Measurements from ENCODE around the gene DCHS2.

Gene DCHS2

DNA sequence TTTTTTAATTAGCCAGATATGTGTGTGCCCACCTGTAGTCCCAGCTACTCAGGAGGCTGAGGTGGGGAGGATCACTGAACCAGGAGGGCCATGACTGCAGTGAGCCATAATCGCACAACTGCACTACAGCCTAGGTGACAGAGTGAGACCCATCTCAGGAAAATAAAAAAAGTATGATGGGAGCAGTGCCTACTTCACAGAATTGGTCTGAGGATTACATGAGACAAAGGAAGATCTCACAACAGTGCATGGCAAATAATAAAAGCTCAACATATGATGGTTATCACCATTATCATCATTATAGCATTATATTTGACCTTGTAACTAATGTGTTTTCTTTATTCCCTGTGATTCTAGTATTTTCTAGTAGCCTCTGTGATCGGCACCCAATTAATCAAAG is 19.9 kb upstream of the DCHS2 start:
- Histone ChIP-seq H2BK5ac (ENCODE audit: low read depth, low read length, poor library complexity, severe bottlenecking) (no peak overlapping the region), H2BK15ac (ENCODE audit: low read depth, poor library complexity, severe bottlenecking) (no peak overlapping the region), H3K27me3 (ENCODE audit: control insufficient read depth in 1 of 2, insufficient read depth in 1 of 2, low read length in 2 of 2) (peaks cover 17 to 53% of the 10 kb centered on the region in 2 experiments), H4K91ac (ENCODE audit: low read length) (no peak overlapping the region), H3K79me1 (replicated peaks; ENCODE audit: low read length, poor library complexity, severe bottlenecking) (no peaks in the 10 kb centered on the region), H2BK120ac (ENCODE audit: low read depth, low read length) (no peak overlapping the region), H3K18ac (ENCODE audit: low read depth in 1 of 2, low read length in 2 of 2) (no peak overlapping the region), H2AK5ac (ENCODE audit: low read length, severe bottlenecking) (no peak overlapping the region), H3K27ac (ENCODE audit: low read length, poor library complexity, severe bottlenecking) (no peak overlapping the region), H3K4ac (ENCODE audit: low read depth in 1 of 2, low read length in 2 of 2) (no peak overlapping the region), H3K4me3 (ENCODE audit: insufficient read depth in 1 of 2, low read depth in 1 of 2, low read length in 2 of 2) (no peak overlapping the region), H3K4me1 (ENCODE audit: control insufficient read depth, insufficient read depth, low read depth, low read length) (no peaks in the 10 kb centered on the region), H2BK12ac (ENCODE audit: low read length in 2 of 2) (no peak overlapping the region), H4K8ac (ENCODE audit: low read length) (no peak overlapping the region), H2AFZ (ENCODE audit: low read depth, low read length) (no peak overlapping the region), H3K9ac (ENCODE audit: low read length) (no peak overlapping the region), H3K4me2 (ENCODE audit: low read length, poor library complexity, severe bottlenecking) (no peak overlapping the region), H3K36me3 (ENCODE audit: control insufficient read depth in 1 of 2, insufficient read depth in 2 of 2, low read depth in 1 of 2, low read length in 2 of 2) (no peaks in the 10 kb centered on the region), H3K14ac (ENCODE audit: low read length in 2 of 2) (no peak overlapping the region), H3K9me3 (ENCODE audit: control insufficient read depth, low read length) (peaks cover 4% of the 10 kb centered on the region), H3K23ac (ENCODE audit: low read length in 2 of 2) (no peak overlapping the region)
- WGBS: 61% methylated on average over 2 of the region's 2 CpGs
- DNase-seq: no peak

DNA sequence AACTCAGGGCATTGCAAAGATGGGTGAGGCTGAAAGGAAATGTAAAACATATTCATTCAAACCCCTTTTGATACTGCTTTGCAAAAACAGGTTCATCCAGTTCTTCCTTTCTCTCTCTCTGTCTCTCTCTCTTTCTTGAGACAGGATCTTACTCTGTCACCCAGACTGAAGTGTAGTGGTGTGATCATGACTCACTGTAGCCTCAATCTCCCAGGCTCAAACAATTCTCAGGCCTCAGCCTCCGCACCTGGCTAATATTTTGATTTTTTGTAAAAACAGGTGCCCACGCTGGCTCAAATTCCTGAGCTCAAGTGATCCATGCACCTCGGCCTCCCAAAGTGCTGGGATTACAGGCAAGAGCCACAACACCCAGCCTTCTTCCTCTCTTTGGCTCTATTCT is 15.6 kb upstream of the DCHS2 start:
- no peak overlapping the region for H2BK15ac ChIP-seq (ENCODE audit: low read depth, poor library complexity, severe bottlenecking)
- no peak overlapping the region for H3K14ac ChIP-seq (ENCODE audit: low read length in 2 of 2)
- H3K18ac ChIP-seq (ENCODE audit: low read depth in 1 of 2, low read length in 2 of 2): no peak overlapping the region
- H2AFZ ChIP-seq (ENCODE audit: low read depth, low read length): no peak overlapping the region
- H2AK5ac ChIP-seq (ENCODE audit: low read length, severe bottlenecking): no peak overlapping the region
- no peaks in the 10 kb centered on the region for H3K4me1 ChIP-seq (ENCODE audit: control insufficient read depth, insufficient read depth, low read depth, low read length)
- no peak overlapping the region for H4K91ac ChIP-seq (ENCODE audit: low read length)
- no peak overlapping the region for H3K4me3 ChIP-seq (ENCODE audit: insufficient read depth in 1 of 2, low read depth in 1 of 2, low read length in 2 of 2)
- peaks cover 28 to 58% of the 10 kb centered on the region in 2 experiments for H3K27me3 ChIP-seq (ENCODE audit: control insufficient read depth in 1 of 2, insufficient read depth in 1 of 2, low read length in 2 of 2)
- H2BK120ac ChIP-seq (ENCODE audit: low read depth, low read length): no peak overlapping the region
- no peak overlapping the region for H3K23ac ChIP-seq (ENCODE audit: low read length in 2 of 2)
- no peak overlapping the region for H3K27ac ChIP-seq (ENCODE audit: low read length, poor library complexity, severe bottlenecking)
- no peaks in the 10 kb centered on the region for H3K79me1 ChIP-seq (replicated peaks; ENCODE audit: low read length, poor library complexity, severe bottlenecking)
- 92% methylated on average over 3 of the region's 3 CpGs for WGBS
- no peak overlapping the region for H3K9ac ChIP-seq (ENCODE audit: low read length)
- no peak overlapping the region for H4K8ac ChIP-seq (ENCODE audit: low read length)
- H3K36me3 ChIP-seq (ENCODE audit: control insufficient read depth in 1 of 2, insufficient read depth in 2 of 2, low read depth in 1 of 2, low read length in 2 of 2): no peaks in the 10 kb centered on the region
- H2BK5ac ChIP-seq (ENCODE audit: low read depth, low read length, poor library complexity, severe bottlenecking): no peak overlapping the region
- H3K9me3 ChIP-seq (ENCODE audit: control insufficient read depth, low read length): no peaks in the 10 kb centered on the region
- DNase-seq: no peak
- no peak overlapping the region for H3K4ac ChIP-seq (ENCODE audit: low read depth in 1 of 2, low read length in 2 of 2)
- H2BK12ac ChIP-seq (ENCODE audit: low read length in 2 of 2): no peak overlapping the region
- H3K4me2 ChIP-seq (ENCODE audit: low read length, poor library complexity, severe bottlenecking): no peak overlapping the region

- Histone ChIP-seq H2BK5ac (ENCODE audit: low read depth, low read length, poor library complexity, severe bottlenecking) (no peak overlapping the region), H2BK120ac (ENCODE audit: low read depth, low read length) (no peak overlapping the region), H3K4me1 (ENCODE audit: control insufficient read depth, insufficient read depth, low read depth, low read length) (no peaks in the 10 kb centered on the region), H3K18ac (ENCODE audit: low read depth in 1 of 2, low read length in 2 of 2) (no peak overlapping the region), H3K23ac (ENCODE audit: low read length in 2 of 2) (no peak overlapping the region), H4K91ac (ENCODE audit: low read length) (no peak overlapping the region), H3K4me2 (ENCODE audit: low read length, poor library complexity, severe bottlenecking) (no peak overlapping the region), H3K36me3 (ENCODE audit: control insufficient read depth in 1 of 2, insufficient read depth in 2 of 2, low read depth in 1 of 2, low read length in 2 of 2) (no peaks in the 10 kb centered on the region), H2BK12ac (ENCODE audit: low read length in 2 of 2) (no peak overlapping the region), H3K14ac (ENCODE audit: low read length in 2 of 2) (no peak overlapping the region), H3K27ac (ENCODE audit: low read length, poor library complexity, severe bottlenecking) (no peak overlapping the region), H2AK5ac (ENCODE audit: low read length, severe bottlenecking) (no peak overlapping the region), H3K27me3 (ENCODE audit: control insufficient read depth in 1 of 2, insufficient read depth in 1 of 2, low read length in 2 of 2) (peaks cover 29 to 59% of the 10 kb centered on the region in 2 experiments), H3K9me3 (ENCODE audit: control insufficient read depth, low read length) (no peaks in the 10 kb centered on the region), H3K79me1 (replicated peaks; ENCODE audit: low read length, poor library complexity, severe bottlenecking) (no peaks in the 10 kb centered on the region), H3K4ac (ENCODE audit: low read depth in 1 of 2, low read length in 2 of 2) (no peak overlapping the region), H4K8ac (ENCODE audit: low read length) (no peak overlapping the region), H3K4me3 (ENCODE audit: insufficient read depth in 1 of 2, low read depth in 1 of 2, low read length in 2 of 2) (no peak overlapping the region), H2AFZ (ENCODE audit: low read depth, low read length) (no peak overlapping the region), H3K9ac (ENCODE audit: low read length) (no peak overlapping the region), H2BK15ac (ENCODE audit: low read depth, poor library complexity, severe bottlenecking) (no peak overlapping the region)
- peak; percentile 43 for DNase-seq
- 14% methylated on average over 2 of the region's 2 CpGs for WGBS
Measured at GRCh38 chr4:154506253-154506652, 14.7 kb upstream of the DCHS2 start.

DNA sequence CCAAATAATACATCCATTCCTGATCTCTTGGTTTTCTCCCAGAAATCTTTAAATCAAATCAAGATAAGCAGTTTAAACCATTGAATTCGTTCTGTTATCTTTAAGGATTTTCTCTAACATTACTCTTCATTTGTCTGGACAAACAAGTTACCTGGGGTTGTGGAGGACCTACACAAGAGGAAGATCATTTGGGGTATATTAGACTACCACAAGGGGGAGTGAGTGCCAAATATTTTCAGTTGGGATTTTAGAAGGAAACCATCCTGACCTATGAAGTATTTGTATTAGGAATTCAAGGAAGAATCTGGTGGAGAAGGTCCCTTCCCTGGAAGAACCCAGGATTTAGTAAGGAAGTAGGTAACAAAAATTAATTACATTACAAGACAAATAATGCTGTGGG is 12.0 kb upstream of the DCHS2 start:
- Histone ChIP-seq H3K9ac (ENCODE audit: low read length) (no peak overlapping the region), H3K4me3 (ENCODE audit: insufficient read depth in 1 of 2, low read depth in 1 of 2, low read length in 2 of 2) (no peak overlapping the region), H4K8ac (ENCODE audit: low read length) (no peak overlapping the region), H2AK5ac (ENCODE audit: low read length, severe bottlenecking) (no peak overlapping the region), H4K91ac (ENCODE audit: low read length) (no peak overlapping the region), H2BK5ac (ENCODE audit: low read depth, low read length, poor library complexity, severe bottlenecking) (no peak overlapping the region), H3K9me3 (ENCODE audit: control insufficient read depth, low read length) (no peaks in the 10 kb centered on the region), H3K4ac (ENCODE audit: low read depth in 1 of 2, low read length in 2 of 2) (no peak overlapping the region), H3K18ac (ENCODE audit: low read depth in 1 of 2, low read length in 2 of 2) (no peak overlapping the region), H3K27me3 (ENCODE audit: control insufficient read depth in 1 of 2, insufficient read depth in 1 of 2, low read length in 2 of 2) (peaks cover 39 to 63% of the 10 kb centered on the region in 2 experiments), H3K4me2 (ENCODE audit: low read length, poor library complexity, severe bottlenecking) (no peak overlapping the region), H2BK15ac (ENCODE audit: low read depth, poor library complexity, severe bottlenecking) (no peak overlapping the region), H2BK120ac (ENCODE audit: low read depth, low read length) (no peak overlapping the region), H3K79me1 (replicated peaks; ENCODE audit: low read length, poor library complexity, severe bottlenecking) (no peaks in the 10 kb centered on the region), H2AFZ (ENCODE audit: low read depth, low read length) (no peak overlapping the region), H3K14ac (ENCODE audit: low read length in 2 of 2) (no peak overlapping the region), H3K36me3 (ENCODE audit: control insufficient read depth in 1 of 2, insufficient read depth in 2 of 2, low read depth in 1 of 2, low read length in 2 of 2) (no peaks in the 10 kb centered on the region), H3K23ac (ENCODE audit: low read length in 2 of 2) (no peak overlapping the region), H3K4me1 (ENCODE audit: control insufficient read depth, insufficient read depth, low read depth, low read length) (no peaks in the 10 kb centered on the region), H3K27ac (ENCODE audit: low read length, poor library complexity, severe bottlenecking) (no peak overlapping the region), H2BK12ac (ENCODE audit: low read length in 2 of 2) (no peak overlapping the region)
- DNase-seq: peak; percentile 20
- no CpG with 5 or more reads among the region's 1 CpG for WGBS

Data from mesenchymal stem cell (in vitro differentiated cells and primary cell).